NCI-H82 treated with DMSO at 0.1 percent for 48 hours (cell line): ENCODE data around the gene NOTUM.

ENCODE experiments used
- DNase-seq: peaks from one replicate; lab custom pipeline; 2025; ENCODE audit not compliant: unreplicated experiment; lab: John Stamatoyannopoulos, UW

The NOTUM gene

DNA sequence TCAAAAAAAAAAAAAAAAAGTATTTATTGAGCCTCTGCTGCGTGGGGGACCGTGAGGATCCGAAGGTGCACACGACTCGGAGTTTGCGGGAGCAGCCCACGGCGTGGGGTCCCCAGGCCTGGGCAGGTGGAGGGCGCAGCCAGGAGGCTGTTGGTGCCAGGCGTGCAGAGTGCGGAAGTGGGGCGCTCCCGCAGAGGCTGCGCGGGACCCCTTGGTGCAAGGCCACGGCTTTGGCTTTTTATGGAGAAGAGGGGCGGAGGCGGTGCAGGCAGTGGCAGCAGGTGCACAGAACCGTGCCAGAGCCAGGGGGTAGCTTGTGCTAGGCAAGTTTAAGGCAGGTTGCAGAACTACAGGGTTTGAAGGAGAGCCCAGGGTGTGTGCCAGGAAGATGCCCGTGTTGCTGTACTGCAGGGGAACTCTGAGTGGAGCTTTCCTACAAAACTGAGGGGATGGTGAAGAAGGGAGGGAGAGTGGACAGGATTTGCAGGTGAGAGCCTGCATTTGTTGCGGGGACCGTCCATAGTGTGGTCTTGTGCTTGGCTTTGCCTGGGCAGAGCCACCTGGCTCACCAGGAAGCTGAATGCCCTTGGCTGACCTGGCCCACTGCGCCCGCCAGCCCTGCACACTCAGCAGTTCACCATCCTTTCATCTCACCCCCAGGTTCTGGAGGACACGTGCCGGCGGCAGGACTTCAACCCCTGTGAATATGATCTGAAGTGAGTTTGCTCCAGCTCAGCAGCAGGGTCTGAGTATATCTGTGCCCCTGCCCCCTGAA, 17.7 kb upstream of the NOTUM start:
- no peak for DNase-seq

DNA sequence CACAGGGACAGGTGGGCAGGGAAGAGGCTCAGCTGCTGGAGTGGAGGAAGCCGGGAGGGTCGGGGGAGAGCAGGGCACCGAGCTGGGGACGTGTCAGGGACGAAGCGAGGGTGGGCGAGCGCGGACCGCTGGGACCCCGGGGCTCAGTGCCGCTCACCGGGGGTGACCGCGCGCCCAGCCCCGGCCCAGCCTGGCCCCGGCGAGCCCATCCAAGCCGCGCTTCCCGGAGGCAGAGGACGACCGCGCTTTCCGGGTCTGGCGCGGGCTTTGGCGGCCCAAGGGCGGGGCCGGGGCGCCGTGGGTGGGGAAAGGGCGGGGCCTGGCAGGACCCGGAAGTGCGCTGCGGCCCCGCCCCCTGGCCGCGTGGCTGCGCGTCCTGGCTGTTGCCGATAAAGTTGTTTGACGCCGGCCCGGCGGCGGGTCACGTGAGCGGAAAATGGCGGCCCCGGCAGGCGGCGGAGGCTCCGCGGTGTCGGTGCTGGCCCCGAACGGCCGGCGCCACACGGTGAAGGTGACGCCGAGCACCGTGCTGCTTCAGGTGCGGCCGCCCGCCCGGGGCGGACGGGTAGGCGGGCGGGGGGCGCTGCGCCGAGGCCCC, 16.3 kb upstream of the NOTUM start, which contains the start of gene ASPSCR1:
ASPSCR1 (plus strand) TSS at position 419 of the 598 bp plus-strand sequence; CDS start at position 437, 18 bp downstream.
- peak; percentile 64 for DNase-seq

DNA sequence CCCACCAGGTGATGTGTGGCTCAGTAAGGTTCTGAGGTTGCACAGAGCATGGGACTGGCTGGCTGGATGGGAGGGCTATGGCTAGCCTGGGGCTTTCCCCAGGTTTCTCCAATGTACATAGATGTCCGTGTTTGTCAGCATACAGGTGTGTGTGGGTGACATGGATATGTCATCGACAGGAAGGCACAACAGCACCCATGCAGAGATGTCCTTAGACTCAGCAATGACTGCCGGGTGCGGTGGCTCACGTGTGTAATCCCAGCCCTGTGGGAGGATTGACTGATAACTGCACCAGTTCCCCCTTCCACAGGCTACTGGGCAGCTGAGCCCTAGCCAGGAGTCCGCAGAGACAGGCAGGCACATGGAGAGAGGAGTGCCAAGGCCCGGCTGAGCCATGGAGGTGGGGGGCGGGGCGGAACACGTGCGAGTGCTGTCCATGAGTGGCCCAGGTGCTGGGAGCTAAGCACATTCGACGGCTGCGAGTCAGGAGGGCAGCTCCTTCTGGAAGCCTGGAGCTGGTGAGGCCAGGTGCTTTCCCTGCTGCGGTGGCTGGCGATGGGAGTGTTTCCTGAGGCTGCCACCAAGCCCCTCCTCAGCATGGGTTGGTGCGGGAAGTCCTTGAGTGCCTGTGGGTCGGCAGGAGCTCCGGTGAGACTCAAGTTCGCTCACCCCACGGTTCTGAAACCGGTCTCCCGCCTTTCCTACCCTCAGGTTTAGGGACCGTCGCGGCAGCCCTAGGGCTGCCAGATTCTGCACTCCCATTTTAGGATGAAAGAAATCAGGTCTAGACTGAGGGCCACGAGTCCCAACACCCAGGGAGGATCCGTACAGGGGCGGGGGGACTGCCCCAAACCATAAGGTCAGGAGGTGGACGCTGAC, 15.6 kb upstream of the NOTUM start:
- no peak for DNase-seq

DNA sequence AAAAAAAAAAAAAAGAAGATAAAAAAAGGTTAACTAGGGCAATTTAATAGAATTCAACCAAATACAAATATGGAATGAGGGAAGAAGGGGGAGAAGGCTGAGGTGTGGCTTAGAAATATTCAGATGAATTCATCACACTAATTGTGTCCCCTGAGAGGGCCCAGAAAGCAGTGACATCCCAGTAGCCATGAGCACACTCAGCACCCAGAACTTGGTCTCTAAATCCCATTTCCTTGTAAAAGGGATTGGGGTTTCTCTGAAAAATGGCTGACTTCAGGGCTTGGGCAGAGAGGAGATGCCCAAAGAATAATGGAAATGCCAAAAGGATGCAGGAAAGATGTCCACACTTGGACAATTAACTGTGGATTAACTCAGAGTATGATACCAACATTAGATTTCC, 12.4 kb upstream of the NOTUM start:
- no peak for DNase-seq

DNA sequence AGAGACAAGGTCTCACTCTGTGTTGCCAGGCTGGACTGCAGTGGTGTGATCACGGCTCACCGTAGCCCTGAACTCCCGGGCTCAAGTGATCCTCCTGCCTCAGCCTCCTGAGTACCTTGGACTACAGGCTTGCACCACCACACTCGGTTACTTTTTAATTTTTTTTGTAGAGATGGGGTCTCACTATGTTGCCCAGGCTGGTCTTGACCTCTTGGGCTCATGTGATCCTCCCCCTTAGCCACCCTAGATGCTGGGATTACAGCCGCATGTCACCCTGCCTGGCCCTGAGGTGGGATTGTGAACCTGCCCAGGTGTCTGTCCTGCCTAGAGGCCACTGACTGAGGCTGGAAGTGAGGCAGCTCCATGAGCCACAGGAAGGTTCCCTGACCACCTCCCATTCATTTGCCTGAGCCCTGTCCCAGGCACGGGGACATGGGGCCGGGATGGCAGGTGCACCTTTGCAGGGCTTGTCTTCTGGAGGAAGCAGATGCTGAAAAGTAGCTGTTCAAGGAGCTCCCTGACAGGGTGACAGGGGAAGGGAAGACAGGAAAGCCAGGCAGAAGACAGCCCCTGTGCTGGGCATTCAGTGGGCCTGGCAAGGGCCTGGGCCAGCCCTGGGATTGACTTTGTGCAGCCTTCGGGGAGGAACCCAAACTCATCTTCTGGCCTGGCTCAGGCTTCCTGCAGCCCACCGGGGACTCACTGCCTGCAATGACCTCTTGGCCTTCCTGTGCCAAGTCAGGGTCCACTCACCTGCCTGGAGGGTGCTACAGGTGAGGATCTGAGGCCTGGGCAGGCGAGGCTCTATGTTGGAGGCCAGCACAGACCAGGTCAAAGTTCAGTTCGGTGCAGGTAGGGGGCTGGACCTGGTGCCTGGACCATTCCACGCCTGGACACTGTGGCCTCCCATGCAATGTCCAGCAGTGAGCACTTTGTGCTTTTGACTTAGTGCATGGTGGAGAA, 8.1 kb upstream of the NOTUM start:
- DNase-seq, result no peak

DNA sequence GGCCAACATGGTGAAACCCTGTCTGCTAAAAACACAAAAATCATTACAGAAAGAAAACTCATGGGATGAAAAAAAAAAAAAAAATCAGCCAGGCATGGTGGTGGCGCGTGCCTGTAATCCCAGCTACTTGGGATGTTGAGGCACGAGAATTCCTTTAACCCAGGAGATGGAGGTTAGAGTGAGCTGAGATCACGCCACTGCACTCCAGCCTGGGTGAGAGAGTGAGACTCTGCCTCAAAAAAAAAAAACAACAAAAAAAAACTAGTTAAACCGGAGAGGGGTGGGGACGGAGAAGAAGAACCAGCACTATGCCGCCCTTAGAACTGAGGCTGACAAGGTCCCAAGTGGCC, 7.4 kb upstream of the NOTUM start:
- no peak for DNase-seq

DNA sequence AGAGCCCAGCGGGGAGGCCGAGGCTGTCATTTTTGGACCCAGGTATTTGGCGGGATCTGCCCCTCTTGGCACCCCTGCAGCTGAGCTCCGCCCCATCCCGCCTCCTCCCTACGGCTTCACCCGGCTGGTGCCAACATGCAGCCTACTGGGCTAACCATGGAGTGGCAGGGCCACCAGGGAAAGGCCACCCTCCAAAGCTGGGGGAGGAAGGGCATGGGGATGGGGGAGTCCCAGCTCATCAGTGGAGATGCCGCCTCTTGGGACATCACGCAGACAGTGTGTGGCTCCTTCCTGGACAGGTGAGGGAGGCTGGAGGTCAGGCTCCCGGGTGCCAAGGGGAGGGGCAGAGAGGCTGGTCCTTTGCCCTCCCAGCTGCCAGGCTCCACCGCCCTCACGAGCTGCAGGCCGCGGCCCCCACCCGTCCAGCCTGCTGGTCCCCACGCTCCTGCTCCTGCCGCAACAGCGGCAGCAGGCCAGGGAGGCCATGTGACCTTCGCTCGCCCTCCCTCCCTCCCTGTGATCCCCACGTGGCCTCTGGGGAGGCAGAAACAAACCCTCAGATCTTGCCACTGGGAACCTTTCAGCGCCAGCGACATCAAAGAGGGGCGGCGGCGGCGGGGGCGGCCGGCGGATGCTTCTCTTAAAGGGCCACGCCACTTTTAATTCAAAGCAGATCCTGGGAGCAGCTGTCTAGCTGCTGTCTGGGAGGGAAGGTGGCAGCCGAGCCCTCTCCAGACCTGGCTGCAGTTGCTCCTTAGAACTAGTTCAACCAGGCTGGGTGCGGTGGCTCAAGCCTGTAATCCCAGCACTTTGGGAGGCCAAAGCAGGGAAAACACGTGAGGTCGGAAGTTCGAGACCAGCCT, 6.8 kb upstream of the NOTUM start:
- DNase-seq, result peak; percentile 79

DNA sequence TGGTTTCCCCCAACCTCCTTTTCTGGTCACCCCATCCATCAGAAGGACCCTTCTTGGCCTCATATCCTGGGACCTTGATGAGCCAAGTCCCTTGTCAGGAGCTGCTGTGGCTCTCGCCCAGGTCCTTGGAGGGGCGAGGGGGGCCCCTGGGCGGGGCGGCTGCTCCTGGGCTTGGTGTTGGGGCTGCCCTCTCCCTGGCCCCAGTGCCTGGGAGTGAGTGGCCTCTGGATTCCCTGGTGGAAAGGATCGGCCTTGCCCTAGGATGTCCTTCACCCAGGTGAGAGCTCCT, 6.2 kb upstream of the NOTUM start:
- no peak for DNase-seq

DNA sequence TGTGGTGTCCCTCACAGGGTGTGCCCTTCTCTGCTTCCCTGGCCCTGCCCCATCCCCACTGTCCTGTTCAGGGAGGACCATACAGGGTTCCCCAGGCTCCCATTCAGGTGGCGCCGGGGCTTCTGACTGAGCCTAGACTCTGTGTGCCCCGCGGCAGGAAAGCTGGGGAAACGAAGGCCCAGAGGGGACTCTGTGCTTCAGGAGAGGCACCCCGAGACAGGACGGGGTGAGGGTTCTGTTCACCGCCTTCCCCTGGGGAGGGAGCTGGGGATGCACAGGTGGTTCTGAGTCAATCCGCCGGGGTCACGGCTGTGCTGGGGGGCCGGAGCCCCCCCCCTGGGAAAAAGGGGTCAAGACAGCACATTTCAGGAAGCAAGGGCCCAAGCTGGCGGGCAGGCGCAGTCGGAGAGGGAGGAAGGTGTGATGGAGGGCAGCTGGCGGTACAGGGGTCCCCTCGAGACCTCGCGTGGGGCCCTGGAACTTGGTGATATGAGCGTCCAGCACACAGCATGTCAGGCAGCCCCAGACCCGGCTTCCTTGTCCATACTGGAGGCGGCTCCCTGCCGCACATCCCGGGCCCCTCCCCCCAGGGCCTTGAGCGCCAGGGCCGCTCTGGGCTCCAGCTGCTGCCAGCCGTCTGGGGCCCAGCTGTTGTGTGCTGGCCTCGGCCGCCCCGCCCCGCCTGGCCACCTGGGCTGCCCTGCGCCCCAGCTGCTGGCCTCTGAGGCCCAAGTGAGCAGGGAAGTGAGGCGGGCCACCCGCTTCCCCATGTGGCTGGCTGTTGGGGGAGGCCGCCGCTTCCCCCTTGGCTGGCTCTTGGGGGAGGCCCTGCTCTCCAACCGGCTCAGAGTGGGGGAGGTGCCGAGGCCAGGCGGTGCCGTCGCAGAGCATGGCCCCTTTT, 5.6 kb upstream of the NOTUM start:
- peak; percentile 66 for DNase-seq

DNA sequence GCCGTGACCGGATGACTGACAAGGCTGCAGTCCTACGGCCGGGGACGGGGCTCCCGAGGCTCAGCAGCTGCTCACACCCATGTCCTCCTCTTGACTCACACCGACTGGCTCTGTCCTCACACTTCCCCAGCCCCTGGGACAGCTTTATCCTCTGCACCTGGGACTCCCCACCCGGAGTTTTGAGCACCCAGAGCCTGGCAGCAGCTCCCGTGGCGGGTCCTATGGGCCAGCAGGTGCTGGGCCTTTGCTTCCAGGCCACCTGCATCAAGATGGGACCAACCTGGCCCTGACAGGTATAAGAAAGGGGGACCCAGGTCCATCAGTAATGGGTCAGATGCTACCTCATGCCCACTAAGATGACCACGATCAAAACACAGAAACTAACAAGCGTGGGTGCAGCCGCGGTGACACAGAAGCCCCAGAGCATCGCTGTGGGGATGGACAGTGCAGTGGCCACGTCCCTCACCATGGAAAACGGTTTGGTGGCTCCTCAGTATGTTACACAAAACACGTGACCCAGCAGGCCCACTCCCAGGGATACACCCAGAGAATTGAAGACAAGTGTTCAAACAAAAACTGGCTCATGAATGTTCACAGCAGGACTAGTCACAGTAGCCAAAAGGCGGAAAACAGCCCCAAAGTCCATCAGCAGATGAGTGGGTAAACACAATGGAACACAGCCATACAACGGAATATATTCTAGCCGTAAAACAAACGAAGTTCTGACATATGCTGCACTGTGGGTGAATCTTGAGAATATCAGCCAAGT, 3.3 kb upstream of the NOTUM start:
- DNase-seq, result no peak

DNA sequence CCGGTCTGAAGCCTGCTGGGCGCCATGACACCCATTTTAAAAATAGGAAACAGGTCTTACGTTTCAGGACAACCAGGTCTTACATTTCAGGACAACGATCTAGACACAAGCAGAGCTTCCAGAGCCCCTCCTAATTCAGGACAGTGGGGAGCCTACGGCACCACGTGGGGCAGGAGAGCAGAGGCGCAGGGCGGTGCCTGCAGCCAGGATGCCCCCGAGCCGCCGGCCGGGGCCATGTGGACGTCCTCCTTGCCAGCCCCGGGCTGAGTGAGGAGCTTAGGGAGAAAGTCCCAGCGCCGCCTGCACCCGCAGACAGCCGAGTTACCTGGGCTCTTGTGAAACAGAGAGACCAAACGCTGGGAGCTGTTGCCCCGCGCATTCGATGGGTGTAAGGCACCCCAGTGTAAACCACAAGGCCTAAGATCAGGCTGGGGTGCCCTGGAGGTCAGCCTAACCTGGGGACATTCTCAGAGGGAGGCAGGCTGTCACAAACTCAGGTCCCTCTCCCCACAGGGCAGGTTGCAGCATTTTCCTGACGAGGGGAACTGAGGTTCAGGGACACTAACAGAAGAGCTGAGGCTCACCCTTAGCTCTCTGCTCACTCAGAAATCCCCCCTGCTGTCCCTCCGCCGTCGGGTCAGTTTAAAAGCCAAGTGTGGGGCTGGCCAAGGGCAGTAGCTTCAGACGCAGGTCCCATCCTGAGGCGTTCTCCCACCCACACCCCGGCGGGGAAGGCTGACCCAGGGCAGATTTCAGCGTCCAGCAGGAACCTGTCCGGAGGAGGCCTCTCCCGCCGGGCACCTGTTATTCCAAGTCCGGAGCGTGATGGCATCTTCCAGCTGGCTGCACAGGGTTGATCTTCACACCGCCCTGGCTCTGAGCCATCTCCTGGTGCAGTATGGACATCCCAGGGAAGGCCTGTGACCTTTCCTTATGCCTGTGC, 1.8 kb upstream of the NOTUM start:
- no peak for DNase-seq

DNA sequence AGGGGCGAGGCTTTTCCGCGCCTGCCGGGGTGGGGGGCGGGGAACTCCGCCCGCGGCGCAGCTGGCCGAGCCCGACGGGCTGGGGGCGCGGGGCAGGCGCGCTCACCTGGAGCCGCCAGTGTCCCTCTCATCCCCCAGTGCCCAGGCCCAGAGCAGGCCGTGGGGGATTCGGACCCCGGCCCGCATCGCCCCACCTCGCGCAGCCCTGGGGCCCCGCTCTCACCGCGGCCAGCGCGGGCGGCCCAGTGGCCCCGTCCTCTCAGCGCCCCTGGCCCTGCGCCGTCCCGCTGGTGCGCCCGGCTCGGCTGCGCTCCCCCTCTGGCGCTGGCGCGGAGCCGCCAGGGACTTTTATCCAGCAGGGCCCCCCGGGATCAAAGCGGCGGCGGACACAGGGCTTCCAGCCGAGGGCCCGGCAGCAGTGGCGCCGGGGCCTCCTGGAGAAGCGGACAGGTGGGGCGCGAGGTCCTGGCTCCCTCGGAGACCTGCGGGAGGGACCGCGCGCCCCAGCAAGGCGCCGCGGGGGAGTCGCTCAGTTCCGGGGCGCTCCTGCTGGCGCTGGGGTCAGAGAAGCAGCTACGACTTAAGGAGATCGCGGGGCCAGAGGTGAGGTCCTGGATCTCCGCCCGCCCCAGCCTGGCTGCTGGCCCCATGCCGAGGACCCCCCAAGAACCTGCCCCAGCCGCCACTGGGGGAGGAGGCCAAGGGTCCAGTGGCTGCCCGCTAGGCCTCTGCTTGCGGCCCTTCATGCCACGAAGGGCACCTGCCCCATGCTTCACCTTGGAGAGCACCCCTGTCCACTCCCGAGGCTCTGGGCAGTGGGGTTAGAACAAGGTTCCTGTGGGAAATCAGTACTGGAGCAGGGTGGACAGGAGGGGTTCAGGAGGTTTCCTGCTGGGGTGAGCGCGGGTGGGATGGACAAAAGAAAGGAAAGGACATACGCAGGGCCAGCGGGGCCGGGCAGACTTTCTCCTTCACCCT, 823 bp upstream of the NOTUM start:
- DNase-seq, result no peak

DNA sequence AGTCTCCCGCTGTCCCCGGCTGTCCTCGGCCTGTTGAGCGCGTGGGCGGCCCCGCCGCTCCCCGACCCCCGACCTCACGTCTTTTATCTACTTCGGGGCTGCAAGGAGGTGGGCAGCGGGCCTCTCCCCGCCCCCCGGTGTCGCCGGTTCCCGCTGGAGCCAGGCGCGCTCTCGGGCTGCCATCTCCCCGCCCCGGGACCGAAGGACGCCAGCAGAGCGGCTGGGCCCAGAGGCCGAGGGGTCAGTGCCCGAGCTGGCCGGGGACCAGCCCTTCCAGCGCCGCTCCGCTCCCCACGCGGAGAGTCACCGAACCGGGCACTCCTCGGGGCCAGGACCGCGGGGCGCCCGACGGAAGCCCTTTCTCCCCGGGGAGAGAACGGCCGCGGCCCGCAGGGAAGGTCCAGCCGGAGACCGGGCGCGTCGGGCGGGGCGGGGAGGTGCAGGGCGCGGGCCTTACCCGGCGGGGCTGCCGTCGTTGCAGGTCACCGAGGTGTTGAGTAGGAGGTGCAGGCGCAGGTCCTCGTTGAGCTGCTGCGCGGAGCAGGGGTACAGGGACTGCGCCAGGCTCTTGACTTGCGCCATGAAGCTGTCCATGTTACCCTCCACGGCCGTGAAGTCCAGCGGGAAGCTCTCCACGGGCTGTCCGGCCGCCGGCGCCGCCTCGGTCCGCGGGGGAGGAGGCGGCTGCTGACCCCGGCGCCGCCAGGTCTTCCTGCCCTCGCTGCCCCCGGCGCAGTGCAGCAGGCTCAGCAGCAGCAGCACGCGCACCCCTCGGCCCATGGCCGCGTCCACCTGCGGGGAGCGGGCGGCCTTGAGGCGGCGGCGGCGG, 643 bp downstream of the NOTUM start:
- DNase-seq, result no peak

DNA sequence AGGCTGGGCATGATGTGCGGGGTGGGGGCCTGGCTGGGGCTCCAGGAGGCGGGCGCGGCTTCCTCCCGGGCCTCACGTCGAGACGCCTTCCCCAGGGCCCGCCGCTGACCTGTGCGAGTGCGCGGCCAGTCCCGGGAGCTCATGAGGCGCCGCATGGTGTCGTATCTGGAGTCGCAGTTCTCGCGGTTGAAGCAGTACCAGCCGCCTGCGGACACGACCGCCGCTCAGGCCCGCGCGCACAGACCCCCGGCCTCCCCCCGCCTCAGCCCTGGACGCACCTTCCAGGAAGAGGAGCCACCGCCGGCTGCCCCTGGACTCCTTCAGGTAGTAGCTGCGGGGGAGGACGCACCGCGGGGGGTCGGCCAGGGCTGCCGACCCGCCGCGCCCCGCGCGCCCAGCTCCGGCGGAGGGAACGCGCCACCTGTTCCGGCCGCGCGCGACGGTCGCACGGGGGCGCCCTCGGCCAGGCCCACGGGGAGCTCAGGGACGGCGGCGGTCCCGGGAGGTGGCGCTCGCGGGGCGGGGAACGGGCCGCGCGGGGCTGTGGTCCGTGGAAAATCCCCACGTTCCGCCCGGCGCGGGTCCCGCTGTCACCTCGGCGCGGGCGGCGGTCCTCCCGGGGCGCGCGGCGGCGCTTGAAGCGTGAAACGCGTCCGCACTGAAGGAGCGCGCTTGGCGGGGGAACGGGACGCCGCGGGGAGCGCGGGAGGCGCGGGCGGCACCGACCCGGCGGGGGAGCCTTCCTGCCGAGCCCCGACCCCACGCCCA, 1.4 kb downstream of the NOTUM start:
- peak; percentile 34 for DNase-seq
